ENCODE data around the gene CXorf65.
A peak's percentile ranks its signal among the peaks of the same experiment; 100 is the strongest.

Gene CXorf65

DNA sequence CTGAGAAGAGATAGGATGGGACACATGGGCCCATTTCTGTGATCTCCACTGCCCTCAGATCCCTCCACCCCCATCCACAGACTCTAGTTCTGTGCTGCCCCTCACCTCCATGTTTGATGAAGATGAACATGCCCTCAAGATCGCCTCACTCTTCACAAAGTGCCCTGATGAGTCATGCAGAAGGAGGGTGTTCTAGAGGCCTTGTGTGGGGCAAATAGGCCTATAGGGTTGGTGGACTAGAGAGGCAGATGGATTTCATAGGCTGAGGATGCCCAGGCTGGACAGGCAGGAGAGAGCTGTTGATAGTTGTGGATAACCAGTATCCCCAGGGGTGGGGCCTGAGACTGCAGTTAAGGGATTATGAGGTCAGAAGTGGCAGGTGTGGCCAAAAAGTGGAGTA, at the start of gene CXorf65:
Gene CXorf65 (minus strand): TSS at position 314 of the 400 bp plus-strand sequence. CDS start 184 bp downstream, at position 130.
- no peak for DNase-seq

DNA sequence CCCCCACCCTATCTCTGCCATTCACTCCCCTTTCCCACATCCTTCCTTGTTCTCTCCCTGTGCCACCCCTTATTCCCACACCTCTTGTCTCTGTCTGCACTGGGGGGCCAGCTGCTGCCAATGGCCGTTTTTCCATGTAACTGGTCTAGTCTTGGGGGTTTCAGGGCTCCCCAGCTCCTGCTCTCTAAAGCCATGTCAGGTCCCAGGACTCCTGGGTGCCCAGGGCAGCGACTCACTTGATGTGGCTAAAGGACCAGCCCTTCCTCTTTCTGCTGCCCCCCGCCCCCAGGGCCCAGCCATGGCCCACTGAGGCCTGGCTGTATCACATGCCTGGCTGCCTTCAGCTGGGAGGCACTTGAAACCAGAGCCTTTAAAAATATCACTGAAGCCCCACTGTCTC, 48.1 kb upstream of the CXorf65 start:
- no peak for DNase-seq

DNA sequence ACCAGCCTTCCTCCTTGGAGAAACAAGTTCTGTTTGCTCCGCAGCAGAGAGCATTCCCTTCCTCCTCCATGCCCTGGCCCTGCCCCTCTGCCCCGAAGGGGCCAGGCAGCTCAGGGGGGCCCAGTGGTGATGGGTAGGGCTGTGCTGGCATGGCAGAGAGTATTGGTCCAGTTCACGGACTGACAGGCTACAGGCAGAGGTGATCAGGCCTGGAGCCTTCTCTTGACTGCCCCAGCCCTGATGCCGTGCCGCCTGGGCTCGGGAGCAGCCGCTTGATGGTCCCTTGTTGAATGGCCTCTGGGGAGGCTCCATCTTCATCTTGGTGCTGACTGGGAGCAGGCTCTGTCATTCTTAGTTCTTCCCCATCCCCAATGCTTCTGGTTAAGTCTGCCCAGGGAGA, 47.7 kb upstream of the CXorf65 start:
- no peak for DNase-seq

DNA sequence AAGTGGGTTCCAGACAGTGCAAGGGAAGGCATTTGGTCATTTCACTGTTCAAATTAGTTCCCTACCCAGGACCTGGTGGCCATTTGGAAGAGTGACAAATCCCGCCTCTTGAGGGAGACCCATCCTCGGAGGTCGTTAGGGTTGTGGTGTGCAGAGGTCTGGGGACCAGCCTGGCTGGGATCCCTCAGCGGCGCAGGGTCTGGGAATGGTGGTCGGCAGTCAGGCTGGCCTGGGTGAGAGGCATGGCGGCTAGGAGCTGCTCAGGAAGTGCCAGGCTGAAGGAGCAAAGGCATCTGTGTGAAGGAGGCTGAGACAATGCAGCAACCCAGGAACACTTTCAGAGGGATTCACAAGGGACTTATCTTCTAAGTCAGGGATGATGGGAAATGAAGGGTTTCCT, 44.8 kb upstream of the CXorf65 start:
- no peak for DNase-seq

DNA sequence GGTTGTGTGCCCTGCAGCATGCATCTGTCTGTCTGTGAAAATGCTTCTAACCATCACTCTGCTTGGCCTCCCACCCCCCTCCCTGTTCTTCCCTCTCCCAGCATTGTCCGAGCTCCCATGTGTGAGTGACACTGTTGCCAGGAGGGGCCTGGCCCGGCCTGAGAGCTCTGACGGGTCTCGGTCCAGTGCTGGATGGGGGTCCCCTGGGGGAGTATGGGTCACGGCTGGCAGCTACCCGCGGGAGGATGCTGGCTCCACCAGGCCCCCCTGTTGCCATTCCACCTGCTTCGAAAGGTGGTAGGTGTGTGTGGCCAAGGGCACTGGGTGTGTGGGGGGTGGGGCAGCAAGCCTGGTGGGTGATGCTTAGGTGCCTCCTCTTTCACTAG, 41.7 kb upstream of the CXorf65 start:
- DNase-seq = no peak

DNA sequence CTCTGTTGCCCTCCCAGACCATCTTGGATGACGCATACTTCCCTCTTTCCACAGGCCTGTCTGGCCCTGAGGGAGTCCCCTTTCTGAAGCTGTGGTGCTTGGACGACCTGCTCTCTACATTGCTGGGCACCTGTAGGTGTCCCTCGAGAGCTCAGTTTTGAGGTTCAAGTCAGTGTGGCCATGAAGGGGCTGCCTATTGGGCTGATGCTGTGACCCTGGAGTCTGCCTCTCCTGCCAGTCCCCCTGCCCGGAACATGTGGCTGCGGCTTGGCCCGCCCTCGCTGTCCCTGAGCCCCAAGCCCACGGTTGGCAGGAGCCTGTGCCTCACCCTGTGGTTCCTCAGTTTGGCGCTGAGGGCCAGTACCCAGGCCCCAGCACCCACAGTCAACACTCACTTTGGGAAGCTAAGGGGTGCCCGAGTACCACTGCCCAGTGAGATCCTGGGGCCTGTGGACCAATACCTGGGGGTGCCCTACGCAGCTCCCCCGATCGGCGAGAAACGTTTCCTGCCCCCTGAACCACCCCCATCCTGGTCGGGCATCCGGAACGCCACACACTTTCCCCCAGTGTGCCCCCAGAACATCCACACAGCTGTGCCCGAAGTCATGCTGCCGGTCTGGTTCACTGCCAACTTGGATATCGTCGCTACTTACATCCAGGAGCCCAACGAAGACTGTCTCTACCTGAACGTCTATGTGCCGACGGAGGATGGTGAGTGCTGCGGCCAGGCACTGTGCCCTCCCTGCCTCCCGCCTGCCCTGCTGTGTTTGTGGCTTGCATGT, 41.1 kb upstream of the CXorf65 start:
- no peak for DNase-seq

DNA sequence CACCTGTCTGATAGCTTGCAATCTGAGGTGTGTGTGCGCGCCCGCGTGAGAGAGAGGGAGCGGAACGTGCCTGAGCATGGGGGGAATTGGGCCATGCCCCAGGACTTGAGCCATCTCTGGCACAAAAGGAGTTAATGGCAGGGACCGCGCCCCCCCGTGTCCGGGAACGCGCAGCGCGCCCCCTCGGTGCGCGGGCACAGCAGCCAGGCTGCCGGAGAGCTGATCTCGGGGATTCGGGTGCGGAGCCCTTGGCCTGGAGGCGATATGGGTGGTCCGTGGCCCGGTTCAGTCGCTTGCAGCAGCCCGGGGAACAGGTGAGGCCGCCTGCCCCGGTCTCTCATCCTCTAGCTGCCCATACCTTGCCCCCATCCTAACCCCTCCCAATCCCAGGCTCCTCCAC, 38.1 kb upstream of the CXorf65 start, which contains the start of gene NLGN3:
Gene NLGN3 (plus strand): TSS at position 191 of the 400 bp plus-strand sequence. CDS start 2,909 bp downstream, outside the sequence.
- DNase-seq = no peak

DNA sequence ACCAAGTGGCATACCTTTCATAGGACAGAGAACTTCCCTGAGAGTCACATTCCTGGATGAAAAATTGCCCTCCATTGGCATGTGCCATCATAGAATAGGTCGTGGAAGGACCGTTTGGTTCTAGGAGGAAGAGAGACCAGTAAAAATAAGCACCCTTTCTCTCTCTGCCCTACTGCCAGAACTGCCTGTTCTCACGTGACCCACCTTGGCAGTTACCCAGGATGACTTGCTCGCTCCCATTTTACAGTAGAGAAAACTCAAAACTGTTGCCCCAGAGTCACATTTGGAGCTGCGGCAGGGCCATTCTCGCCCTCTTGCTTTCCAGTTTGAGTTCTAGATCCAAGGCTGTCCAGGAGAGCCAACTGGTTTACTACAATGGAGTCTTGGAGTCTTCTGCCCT, 37.0 kb upstream of the CXorf65 start:
- DNase-seq = no peak

DNA sequence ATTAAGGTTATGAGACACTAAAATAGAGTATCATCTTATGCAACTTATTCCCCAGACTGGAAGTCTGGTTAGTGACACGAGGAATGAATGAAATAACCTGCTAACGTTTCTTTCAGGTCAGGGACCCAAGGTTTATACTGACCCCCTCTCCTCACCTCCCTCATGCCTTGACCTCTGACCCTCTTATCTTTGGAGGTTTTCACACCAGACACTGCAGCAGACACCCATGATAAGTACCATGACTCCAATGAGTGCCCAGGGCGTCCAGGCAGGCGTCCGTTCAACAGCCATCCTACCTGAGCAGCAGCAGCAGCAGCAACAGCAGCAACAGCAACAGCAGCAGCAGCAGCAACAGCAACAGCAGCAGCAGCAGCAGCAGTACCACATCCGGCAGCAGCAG, 33.9 kb upstream of the CXorf65 start:
- no peak for DNase-seq

DNA sequence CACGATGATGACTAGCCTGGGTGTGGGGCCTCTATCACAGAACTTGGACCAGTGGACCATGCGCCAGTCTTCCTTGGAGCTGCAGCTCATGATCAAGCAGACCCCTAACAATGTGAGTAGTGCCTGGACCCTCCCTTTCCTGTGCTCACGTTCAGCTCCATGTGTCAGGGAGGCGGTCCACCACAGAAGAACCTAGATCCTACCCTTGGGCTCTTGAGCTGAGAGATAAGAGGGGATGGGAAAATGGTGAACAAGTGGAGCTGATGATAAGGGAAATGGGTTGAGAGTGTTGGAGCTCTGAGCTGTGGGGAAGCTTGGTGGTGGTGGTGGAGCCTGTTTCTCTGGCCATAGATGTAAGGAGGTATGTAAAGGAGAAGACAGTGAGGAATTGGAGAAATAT, 25.0 kb upstream of the CXorf65 start:
- no peak for DNase-seq

DNA sequence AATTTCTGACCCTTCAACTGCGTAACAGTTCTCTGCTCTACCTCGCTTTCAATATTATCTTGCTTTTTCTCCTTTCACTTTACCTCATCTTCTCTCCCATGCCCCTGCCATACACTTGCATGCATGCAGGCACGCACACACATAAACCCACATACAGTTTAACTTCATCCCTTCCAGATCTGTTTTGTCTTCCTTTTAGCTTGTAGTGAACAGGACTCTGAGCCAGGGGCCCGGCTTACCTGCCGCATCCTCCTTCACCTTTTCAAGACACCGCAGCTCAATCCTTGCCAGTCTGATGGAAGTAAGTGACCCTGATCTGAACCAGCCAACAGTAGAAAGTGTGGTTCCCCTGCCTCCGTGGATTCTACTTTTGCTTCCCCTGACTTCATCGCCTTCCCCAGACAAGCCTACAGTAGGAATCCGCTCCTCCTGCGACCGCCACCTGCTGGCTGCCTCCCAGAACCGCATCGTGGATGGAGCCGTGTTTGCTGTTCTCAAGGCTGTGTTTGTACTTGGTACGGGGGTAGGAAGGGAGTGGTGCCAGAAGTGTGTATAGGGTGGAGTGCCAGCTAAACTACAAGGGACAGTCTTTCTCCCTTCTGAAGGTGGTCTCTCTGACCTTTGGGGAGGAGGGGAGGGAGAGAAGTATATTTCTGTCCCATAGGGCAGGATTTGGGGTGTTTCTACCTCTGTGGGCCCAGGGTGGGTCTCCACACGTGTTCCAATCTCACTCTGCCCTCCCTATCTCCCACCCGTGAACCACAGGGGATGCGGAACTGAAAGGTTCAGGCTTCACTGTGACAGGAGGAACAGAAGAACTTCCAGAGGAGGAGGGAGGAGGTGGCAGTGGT, 22.6 kb upstream of the CXorf65 start:
- no peak for DNase-seq

DNA sequence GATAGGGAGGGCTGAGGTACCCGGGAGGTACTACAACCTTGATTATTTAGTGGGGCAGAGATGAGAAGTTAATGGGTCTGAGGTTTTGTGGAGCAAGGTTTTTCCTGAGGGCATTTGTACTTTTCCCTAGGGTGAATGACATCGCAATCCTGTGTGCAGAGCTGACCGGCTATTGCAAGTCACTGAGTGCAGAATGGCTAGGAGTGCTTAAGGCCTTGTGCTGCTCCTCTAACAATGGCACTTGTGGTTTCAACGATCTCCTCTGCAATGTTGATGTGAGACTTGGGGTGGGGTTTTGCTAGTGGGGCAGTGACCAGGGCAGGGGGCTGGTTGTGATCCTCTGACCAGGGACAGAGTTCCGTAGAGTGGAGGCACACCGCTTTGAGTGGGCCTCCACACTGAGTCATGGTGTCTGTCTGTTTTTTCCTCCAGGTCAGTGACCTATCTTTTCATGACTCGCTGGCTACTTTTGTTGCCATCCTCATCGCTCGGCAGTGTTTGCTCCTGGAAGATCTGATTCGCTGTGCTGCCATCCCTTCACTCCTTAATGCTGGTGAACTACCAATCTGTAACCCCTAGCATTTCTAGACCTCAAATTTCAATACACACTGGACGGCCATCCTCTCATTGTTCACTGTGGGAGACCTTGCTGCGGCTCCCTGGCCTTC, 21.8 kb upstream of the CXorf65 start:
- DNase-seq = no peak

DNA sequence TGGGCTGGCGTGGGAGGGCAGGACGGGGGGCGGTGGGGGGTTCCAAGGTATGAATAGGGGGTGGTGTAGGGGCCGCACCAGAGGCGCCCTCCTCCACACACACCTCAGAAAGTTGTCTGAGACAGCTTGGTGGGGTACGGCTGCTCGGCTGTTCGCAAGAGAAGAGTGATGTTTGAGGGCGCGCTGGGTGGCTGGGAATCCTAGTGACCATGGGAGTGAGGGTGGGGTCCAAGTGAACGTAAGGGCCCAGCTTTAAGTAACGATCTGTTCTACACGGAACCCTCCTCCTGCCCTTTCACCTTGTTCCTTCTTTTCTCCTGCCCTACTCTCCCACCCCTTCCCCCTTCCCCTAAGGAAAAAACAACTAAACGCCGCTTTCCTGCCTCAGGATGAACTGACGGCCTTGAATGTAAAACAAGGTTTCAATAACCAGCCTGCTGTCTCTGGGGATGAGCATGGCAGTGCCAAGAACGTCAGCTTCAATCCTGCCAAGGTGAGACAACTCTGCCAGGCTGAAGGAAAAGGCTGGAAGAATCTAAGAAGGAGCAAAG, 12.5 kb upstream of the CXorf65 start:
- no peak for DNase-seq

DNA sequence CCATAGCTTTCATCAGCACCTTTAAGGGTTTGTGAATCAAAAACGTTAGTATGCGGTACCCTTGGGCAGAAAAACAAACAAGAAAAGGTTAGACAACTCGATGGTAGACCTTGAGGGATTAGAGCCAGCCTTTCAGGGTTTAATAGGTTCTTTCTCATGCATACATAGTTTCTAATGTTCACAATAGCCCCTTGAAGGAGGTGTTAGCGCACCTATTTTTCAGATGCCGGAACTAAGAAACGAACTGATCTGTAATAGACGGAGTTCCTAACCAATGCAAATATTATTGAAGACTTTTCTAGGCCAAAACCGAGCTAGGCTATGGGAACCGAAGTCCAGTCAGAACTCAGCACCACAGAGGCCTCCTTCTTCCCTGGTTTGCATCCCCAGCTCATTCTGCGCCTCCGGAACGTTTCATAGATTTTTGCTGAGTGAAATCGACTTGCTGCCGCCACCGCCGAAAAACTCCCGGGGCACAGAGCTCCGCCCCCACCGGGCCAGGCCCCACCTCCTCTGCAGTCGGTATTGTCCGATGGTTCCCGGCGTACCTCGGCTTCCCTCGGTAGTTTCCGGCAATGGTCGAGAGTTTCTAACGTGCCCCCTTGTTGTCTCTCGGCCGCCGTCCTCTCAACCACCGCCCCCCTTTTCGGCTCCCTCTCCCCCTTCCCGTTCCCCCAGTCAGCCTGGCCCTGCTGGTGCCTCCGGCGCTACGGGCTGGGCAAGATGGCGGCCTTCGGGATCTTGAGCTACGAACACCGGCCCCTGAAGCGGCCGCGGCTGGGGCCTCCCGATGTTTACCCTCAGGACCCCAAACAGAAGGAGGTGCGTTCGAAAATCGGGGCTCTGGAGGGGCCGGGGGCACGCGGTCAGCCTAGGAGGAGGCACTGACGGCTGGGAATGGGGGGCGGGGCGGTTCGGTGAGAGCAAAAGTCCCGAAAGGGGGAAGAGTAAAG, 11.8 kb upstream of the CXorf65 start, which contains the start of gene MED12:
Gene MED12 (plus strand): TSS at position 565 of the 953 bp plus-strand sequence. CDS start 159 bp downstream, at position 724.
- DNase-seq = peak; percentile 49

DNA sequence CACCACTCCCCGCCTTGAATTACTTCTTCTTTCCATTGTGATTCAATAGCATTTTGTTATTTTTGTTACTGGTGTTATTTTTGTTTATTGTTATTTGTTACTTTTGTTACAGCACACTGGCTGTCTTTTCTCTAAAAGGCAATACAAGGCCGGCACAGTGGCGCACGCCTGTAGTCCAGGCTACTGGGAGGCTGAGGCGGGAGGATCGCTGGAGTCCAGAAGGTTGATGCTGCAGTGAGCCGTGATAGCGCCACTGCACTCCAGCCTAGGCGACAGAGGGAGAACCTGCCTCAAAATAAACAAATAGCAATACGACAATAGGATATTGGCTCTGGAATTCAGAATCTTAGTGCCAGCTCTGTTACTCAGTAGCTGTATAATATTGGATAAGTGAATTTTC, 10.8 kb upstream of the CXorf65 start:
- no peak for DNase-seq

DNA sequence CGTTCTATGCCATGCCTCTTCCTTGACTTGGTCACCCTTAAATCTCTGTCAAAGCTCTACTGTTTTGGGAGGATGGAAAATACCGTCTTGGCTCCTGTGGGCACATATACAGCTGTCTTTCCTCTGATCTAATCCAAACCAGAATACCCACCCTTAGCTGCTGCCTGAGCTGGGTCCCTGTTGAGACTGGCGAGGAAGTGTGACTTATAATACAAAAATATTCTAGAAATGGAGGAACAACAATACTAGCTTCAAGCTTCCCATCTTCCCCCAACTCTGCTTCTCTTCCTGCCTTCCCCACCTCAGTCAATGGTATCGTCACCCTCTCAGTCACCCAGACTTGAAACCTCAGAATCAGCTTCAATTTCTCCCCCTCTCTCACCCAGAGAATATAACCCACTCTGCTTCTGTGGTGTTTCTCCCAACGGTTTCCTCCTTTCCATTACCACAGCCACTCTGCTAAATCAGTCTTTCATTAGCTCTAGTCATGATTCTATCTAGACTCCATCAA, 5.4 kb upstream of the CXorf65 start:
- DNase-seq = peak; percentile 26

DNA sequence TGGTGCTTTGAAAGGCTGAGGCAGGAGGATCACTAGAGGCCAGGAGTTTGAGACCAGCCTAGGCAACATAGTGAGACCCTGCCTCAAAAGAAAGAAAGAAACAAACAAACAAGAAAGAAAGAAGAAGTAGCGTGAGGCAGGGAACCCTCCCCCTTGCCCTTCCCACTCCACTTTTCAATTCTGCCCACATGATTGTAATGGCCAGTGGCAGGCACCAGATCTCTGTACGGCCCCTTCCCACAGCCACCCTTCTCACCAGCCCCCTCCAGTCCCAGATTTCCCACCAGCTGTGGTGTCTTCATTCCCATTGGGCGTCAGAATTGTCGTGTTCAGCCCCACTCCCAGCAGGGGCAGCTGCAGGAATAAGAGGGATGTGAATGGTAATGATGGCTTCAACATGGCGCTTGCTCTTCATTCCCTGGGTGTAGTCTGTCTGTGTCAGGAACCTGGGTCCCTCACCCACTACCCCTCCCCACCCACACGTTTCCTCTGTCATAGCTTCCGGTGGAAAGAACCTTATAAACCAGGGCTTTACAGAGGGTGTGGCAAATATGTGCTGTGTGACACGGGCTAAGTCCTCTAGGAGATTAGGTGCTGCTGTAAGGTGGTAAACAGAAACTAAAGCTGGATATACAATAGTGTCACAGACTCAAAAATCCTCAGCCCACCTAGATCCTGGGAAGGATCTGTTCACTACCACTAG, 4.8 kb upstream of the CXorf65 start, which contains the start of gene IL2RG:
Gene IL2RG (minus strand): TSS at position 437 of the 703 bp plus-strand sequence. CDS start 38 bp downstream, at position 399.
- DNase-seq = peak; percentile 59

DNA sequence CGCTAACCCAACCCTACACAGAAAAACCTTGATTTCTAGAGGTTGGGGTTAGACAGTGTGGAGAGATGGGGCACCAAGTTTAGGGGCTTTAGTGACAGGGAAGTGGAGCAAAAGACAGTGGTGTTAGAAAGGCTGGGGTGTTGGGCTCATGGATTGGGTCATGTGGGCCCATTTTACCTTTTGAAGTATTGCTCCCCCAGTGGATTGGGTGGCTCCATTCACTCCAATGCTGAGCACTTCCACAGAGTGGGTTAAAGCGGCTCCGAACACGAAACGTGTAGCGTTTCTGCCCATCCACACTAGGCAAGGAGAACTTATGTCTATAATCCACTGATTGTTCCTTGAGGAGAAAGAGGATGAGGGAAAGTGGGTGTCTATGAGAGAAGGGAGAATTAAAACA, 2.5 kb upstream of the CXorf65 start:
- no peak for DNase-seq

DNA sequence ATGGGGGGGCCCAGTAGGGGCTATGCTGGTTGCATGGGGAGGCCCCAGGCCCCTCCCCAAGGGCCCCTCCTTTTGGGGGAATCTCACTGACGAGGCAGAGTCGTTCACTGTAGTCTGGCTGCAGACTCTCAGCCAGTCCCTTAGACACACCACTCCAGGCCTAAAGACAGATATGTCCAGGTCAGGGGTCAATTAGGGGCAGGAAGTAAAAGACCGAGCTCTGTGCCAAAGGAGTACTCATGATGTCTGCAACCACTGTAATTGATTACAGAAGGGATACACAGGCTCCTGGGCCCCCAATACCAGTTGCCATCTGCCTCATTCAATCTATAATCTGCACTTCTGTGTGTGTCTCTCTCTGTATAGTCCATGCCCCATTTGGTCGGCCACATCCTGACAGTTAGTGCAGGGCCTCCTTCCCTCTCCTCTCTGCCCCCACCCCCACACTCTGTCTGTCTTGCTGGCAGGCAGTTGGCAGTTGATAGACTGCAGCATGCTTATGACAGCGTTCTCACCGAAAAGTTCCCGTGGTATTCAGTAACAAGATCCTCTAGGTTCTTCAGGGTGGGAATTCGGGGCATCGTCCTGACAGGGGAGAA, 1.3 kb upstream of the CXorf65 start:
- DNase-seq = peak; percentile 47

DNA sequence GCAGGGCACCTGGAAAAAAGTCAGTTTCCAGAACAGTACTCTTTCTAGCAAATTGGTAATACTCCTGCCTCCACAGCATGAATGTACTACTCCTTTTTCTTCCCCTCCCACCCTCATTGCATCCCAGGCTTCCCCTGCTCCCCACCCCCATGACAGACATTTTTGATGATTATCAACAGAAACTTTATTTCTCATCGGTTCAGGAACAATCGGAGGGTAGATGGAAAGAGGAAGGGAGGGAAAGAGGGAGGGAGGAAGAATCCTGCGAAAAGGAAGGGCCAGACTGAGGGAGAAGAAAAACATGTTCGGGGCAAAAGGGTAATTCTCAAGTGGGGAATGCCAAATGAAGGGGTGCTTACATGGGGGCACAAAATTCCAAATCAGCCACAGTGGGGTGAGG, 705 bp upstream of the CXorf65 start:
- no peak for DNase-seq
